Renal cortical epithelial cell (primary cell): Measurements from ENCODE around the gene MUC2. TPM values are rescaled to one million over a fixed set of nuclear protein-coding genes. Genes with fewer than 3 reads are reported as not detected.

Source experiments
- DNase-seq: peaks from one replicate; pipeline ENCODE4 v3.0.0-alpha.2; 2011; ENCODE audit warnings: low read depth
- total RNA-seq: library from RNA; depleted of rRNA; stranded (reverse); fragments of >200 nt; gene quantifications from 2 replicates; pipeline ENCODE4 v1.2.3, GENCODE V29; 2014

The MUC2 gene
- not detected in 2 replicates for total RNA-seq

DNA sequence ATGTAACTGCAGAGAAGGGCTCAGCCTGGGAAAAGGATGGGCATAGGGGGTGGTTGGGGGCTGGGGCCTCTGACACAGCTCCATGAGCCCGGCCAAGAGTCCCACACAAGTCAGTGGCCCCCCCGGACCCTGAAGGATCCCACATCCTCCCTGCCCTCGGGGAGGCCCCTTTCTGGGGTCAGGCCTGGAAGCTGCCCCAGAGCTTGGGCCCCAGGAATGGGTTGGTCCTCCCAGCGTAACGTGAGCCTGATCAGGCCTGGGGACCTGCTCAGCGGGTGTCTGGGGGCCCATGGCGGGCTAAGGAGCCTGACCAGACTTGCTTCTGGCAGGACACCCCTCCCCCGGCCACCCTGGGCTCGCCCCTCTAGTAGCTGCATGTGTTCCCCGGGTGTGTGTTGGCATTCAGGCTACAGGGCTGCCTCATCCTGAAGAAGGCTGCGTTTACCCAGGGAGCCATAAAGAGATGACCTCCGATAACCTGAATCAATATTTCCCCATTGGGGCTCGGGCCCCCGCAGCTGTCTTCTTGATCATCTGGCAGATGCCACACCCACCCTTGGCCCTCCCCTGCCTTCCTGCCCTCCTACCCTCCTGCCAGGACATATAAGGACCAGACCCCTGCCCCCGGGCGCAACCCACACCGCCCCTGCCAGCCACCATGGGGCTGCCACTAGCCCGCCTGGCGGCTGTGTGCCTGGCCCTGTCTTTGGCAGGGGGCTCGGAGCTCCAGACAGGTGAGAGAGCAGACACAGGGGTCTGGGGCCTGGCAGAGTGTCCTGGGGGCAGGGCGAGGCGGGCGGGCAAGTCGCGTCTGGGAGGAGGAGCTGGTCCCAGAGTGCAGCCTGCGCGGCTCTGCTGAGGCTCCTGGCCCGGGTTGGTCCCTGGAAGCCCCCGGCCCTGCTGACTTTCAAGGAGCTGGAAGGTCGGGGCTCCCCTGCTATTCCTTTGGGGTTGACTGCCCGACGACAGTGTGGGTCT, at the start of gene MUC2:
MUC2 (plus strand) TSS at position 631 of the 978 bp plus-strand sequence.
- no peak for DNase-seq

DNA sequence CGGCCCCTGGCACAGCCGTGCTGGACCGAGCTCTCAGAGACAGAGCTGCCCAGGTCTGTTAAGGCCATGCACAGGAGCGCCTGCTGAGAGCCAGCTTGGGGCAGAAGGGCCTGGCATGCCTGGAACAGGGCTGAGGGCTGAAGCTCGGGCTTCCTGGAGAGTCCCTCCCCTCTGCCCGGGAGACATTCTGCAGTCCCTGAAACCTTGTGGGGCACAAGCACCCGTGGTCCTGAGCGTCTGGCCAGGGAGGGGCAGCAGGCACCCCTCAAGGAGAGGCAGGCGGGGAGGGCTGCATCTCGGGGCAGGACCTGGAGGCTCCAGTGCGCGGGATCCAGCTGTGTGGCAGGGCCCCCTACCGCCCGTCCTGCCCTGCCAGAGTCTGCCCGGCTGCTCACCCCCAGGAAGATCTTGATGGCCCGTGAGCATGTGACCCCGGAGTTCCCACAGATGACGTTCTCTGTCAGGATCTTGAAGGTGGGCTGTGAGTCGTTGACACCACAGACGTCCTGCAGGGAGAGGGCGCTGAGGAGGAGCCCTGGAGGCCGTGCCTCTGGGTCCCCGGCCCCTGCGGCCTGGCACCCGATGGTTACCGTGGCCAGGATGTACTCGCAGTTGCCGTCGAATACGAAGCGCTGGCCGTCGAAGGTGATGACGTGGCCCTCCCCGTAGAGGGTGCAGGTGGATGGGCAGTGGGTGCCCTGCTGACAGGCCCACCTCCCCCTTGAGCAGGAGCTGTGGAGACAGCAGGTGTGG, 49.1 kb upstream of the MUC2 start:
- DNase-seq = no peak

DNA sequence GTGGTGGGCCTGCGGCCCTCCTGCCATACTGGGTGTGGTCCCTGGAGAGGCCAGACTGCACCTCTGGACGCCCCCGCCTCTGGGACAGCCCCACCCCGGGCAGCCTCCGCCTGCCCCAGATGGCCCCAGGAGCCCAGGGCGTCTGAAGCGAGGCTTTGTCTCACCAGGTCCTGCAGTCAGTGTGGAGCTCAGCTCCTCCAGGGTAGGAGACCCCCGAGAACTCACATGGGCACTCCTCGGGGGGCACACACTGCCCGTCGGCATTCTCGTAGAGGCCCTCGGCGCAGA, 48.6 kb upstream of the MUC2 start:
- DNase-seq = no peak

DNA sequence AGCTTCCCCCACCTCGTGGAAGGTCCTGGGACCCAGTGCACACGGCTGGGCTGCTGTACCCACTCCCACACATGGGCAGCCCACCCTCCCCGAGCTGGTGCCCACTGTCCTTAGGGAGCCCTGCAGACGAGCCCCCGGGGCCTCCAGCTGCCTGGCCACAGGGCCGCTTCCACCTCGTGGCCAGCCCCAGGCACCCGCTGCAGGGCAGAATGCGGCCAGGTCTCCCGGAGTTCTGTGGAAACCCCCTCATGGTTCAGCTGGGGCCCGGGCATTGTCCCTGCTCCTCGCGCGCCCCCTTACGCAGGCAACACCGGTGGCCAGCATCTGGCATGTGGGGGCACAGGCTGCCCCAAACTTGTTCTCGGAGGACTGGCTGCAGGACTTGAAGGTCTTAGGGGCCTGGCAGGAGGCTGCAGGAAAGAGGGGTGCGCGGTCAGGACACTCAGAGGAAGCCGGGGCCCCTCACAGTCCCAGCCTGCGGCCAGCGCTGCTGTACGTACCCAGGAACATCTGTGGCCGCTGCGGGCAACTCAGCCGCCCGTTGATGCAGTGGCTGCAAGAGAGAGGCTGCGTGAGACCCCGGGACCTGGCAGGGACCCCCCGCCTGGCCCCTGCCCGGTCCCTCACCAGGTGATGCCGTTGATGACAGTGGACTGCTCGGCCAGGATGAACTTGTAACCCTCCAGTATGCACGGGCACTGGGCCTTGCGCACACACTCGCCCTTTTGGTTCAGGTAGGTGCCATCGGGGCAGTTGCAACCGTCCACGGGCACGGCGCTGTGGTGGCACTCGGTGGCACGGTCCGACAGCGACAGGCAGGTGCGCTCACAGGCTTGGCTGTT, 47.8 kb upstream of the MUC2 start:
- DNase-seq = no peak

DNA sequence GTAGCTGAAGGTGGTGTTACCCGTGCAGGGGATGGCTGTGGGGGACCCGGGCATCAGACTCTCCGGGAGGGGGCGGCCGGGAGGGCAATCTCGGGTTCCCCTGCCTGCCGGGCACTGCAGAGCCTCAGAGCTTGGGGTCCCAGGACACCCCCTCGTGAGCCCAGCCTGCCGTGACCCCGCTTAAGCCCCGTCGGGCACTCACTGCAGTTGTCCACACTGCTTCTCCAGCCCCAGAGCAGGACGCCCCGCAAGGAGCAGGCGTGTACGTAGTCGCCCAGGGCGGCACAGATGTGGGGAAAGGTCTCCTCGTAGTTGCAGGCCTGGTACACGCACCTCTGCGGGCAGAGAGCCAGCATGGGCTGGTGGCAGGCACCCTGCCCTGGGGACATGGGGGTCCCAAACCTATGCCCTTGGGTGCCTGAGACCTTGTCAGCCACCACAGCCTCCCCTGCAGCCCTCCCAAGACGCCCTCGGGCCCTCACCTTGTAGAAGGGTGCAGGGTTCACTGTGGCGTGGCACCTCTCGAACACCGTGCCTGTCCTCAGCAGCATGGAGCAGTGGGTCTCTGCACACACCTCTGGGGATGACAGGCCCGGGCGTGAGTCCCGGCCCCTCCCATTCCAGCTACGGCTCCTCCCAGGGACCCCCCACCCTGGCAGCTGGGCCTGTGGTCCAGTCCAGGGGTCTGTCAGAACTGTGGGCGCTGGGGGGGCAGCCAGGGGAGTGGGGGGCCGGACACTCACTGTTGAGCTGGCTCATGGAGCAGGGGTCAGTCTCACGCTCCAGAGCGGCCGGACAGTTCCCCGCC, 47.0 kb upstream of the MUC2 start:
- no peak for DNase-seq

DNA sequence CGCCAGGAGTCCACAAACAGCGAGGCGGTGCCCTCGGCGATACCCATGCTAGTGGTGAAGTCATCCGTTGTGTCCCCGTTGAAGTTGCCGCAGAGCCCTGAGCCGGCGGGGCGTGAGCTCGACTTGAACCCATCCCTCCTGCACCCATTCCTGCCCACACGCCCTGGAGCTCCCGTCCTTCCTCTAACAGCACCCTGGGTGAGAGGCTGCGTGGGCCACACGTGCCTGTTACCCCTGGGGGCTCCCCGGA, 46.5 kb upstream of the MUC2 start:
- DNase-seq = no peak

DNA sequence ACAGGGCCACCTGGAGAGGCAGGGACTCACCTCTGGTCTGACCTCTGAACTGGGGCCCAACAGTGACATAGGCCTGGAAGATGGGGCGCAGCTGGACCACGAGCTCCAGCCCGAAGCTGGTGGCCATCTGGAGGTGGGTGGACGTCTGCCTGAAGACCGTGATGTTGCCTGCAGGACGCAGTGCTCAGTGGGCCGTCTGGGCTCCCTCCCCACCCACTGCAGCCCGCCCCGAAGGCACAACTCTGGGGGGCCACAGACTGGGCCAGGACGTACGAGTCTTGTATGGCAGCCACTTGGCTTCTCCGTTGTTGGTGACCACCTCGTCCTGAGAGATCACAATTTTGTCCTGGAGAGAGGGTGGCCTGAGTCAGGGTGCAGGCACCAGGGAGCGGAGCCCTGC, 46.1 kb upstream of the MUC2 start:
- DNase-seq = no peak

DNA sequence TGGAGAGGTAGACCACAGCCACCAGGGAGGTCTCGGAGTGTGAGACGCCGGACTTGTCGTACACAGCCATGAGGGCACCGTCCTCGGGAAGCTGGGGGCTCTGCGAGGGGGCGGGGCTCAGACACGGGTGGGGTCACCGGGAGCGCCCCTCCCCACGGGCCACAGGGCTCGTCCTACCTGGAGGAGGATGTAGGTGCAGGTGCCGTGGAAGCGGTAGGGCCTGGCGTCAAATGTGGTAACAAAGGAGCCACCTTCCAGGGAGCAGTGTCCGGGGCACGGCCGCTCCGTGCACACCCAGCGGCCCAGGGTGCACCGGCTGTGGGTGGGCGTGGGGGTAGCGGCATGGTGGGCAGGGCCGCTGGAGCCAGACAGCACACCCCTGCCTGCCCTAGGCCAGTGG, 45.6 kb upstream of the MUC2 start:
- DNase-seq = no peak

DNA sequence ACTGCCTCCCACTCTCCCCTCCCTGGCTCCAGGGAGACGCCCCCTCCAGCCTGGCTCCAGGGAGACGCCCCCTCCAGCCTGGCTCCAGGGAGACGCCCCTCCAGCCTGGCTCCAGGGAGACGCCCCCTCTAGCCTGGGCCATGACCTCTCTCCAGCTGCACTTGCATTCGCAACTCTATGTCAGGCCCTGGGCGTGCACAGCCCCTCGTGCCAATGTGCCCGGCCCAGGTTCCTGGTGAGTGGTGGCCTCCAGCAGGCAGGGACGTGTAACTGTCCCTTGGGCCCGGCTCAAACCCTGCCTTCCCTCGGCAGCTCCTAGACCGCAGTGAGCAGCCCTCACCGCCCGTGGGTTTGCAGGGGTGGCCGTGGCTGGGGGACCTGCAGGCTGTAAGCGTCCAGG, 45.0 kb upstream of the MUC2 start:
- DNase-seq = no peak

DNA sequence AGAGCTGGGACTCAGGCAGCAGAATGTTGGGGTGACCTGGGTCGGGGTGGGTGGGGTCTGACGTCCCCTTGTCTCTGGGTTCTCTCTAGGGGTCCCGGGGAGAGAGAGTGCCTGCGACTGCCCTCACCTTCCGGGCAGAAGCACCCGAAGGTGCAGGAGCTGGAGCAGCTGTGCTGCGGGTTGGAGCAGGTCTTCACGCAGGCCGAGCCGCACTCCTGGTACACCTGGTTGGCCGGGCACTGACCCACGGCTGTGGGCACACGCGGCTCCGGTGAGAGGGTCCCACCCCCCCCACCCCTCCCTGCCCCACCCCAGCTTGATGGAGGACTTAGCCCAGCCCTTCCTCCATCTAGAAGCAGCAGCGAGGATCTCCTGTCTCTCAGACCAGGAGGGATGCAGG, 44.6 kb upstream of the MUC2 start:
- DNase-seq = no peak

DNA sequence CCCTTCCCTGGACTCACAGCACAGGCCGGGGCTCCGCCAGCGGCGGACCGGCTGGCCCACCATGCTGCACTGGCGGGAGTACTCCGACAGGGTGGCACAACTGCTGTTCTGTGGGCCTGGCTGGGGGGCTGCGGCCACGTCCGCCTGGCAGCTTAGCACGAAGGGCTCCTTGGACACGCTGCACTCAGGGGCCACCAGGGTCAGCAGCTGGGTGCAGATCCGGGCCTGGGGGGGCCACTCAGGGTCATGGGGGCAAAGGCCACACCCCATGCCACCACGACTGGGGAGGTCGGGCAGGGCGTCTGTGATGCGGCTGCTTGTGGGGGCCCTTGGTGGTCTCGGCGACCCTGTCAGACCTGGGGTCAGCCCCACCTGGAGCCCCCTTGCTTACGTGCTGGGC, 44.1 kb upstream of the MUC2 start:
- no peak for DNase-seq

DNA sequence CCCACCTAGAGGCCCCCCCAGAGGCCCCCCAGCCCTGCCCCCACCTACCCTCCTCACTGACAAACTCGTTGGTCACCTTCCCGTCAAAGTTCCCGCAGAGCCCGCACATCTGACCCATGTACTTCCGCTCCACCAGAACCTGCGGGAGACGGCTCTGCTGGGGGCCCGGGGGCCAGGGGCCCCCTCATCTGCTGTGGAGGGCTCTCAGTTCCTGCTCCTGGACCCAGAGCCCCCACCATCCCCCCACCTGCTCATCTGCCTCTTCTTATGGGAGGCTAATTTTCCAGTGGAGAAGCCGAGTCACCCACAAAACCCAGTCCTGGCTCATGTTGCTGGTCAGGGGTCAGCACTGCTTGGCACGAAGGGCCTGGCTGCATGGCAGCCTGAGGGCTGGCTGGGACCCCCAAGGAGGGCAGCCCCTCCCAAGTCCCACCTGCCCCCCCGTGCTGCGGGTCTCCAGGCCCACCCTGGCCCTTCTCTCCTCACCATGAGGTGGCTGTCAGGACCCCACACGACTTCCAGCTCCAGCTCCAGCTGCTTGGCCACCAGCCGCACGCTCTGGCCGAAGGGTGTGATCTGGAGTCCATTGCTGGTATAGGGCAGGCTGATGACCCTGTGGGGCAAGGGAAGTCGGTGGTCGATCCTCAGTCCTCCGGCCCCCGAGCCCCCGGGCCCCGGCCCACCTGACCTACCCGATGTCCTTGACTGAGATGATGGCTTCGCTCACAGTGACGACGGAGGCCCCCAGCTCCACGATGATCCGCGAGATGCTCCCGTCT, 43.4 kb upstream of the MUC2 start:
- DNase-seq = no peak

DNA sequence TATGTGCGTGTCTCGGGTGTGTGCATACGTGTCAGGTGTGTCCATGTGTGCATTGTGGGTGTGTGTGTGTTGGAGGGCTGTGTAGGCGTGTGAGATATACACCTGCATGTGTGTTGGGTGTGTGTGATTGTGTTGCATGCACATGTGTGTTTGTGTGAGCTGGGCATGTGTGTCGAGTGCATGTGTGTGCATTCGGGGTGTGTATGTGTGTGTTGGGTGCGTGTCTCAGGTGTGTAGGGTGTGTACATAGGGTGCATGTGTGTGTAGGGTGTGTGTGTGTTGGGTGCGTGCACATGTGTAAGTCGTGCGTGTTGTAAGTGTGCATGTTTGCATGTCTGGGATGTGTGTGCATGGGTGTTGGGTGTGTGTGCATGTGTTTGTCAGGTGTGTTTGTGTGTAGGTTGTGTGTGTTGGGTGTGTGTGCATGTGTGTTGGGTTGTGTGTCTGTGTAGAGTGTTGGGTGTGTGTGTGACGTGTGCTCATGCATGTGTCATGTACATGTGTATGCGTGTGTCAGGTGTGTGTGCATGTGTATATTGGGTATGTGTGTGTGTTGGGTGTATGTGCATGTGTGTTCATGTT, 42.3 kb upstream of the MUC2 start:
- DNase-seq = no peak

DNA sequence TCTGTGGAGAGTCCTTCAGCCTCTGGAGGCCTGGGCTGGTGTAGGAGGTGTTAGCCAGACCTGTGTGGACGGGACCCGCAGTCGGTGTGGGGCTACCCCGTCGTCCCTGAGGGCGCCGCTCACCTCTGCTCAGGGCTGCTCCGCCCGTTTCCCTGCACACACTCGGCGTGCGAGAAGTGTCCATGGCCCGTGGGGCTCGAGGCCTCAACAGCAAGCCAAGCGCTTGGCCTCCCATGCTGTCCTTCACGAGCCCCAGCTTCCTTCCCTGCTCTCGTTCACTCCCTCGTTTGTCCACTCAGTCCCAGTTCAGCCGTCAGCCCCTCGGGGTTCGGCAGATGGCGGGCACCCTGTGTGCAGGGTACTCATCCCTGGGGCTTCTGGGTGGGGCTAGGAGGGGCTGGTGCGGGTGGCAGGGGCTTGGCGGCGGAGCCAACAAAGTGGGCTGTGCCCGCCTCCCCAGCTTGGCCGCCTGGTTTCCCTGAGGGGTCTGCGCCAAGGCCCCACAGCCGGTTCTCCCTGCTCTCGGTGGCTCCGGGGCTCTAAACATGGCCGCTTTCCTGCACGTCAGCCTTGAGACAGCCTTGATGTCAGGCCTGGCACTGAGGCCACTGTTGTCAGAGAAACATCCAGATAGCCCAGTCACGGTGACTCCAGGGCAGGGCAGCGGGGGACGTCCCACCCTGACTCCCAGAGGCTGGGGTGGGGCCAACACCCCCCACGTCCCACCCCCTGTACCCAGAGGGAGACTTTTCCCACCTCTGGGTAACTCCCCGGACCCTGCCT, 41.5 kb upstream of the MUC2 start:
- no peak for DNase-seq

DNA sequence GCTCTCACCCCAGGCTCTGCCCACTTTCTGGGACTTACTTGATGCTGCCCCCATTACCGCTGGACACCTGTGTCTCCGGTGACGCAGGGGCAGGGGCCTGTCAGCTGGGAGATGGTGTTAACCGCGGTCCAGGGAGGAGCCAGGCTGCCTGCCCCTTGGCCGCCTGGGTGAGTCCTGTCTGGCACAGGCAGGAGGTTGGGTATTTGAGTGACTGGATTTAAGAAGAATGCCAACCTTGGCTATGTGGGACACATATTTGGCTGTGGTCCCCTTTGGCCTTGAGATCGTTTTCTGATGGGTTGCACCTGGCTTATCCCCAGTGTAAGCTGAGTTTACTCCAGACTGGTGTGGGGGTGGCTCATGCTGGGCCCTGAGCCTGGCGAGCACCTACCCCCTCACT, 40.7 kb upstream of the MUC2 start:
- no peak for DNase-seq

DNA sequence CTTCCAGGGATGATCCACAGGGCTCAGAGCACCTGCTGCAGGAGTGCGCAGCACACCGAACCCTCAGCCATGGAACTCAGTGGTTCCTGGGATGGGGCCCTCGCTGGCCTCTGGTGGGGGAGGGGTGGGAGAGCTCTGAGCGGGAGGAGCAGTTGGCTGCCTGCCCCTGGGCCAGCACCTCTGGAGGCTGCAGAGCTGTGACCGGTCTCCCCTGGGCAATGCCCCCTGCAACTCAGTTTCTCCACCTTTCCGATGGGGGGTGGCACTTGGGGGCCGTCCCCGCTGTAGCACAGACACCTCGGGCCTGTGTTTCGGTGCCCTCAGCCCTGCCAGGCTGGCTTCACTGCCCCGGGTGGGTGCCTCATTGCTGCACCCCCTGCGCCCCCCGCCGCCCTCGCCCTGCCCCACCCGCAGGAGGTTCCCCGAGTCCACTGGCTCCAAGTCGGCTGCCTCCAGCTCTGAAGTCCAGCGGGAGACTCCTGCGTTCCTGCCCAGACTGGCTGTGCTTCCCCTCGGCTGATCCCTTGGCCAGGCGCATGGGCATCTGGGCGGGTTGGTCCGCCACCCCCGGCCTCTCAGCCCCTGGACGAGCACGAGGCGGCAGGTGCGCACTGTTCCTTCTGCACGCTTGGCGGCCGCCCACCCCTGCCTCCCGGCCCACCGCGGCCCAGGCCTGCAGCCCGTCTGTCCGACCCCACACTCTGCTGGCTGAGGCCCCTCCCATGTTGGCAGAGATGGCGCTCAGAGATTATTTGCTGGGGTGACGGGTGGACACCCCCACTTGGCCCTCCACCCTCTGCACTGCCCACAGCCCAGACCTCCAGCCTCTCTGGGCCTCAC, 40.0 kb upstream of the MUC2 start:
- no peak for DNase-seq

DNA sequence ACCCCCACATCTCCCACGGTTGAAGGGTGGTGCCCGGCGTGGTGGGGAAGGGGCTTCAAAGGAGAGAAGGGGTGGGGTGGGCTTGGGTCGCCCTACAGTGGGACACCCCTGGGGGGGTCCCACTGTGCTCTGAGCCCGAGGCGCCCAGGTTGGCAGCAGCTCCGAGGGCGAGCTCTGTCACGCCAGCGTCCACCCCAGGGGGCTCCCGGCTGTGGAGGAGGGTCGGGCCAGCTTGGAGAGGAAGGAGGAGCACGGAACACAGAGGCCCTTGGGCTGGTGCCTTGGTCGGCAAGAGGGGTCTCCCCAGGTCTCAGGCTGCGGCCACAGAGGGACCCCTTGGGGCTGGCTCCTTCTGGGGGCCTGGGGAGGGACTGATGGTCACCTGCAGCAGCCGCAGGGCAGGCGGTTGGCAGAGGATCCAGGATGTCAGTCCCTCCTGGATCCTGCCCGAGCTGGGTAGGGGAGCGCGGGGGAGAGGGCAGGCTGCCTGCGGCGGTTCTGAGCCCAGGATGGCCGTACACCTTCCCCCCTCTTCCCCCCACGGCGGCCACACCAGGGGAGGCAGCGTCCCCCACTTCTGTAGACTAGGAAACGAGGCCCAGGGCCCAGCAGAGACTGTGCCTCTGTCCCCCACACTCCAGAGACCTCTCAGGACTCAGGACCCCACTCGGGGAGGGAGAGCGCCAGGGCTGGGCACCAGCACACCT, 38.9 kb upstream of the MUC2 start:
- no peak for DNase-seq

DNA sequence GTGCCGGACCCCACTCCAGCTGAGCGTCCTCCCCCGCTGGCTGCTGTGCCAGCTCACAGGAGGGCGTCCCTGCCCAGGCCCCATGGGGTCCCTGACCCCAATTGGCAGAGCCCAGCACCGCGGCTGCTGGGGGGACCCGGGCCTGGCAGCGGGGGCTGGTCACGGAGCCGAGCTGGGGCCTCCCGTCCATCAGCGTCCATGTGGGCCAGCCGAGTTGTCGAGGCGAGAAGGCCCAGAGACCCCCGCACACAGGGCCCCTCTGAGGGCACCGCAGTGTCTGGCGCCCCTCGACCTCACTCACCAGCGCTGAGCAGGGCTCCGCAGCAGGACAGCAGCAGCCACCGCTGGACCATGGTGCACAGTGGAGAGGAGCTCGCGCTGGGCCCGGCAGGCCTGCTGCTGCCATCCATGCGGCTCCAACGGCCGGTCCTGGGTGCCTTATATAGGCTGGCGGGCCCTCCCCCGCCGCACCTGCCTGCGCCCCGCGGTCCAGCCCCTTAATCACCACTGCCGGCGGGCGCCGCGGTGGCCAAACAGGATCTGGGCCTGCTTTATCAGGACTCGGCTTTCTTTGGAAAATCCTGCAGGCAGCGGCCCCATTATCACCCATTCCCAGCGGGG, 38.3 kb upstream of the MUC2 start, which contains the start of gene MUC6:
MUC6 (minus strand) TSS at position 416 of the 621 bp plus-strand sequence; CDS start at position 353, 63 bp downstream.
- no peak for DNase-seq
